Dedifferentiated amniotic fluid mesenchymal stem cell (primary cell): Measurements from ENCODE around the gene STBD1.
"Not testable (repeated sequence)": the region's sequence is repeated elsewhere in the genome, so short reads cannot be mapped to it uniquely, and the experiment has no call there.

Experiments used
- DNase-seq: peaks from one replicate; pipeline ENCODE4 v3.0.0-alpha.2; 2016; ENCODE audit errors: extremely low spot score

The STBD1 gene

DNA sequence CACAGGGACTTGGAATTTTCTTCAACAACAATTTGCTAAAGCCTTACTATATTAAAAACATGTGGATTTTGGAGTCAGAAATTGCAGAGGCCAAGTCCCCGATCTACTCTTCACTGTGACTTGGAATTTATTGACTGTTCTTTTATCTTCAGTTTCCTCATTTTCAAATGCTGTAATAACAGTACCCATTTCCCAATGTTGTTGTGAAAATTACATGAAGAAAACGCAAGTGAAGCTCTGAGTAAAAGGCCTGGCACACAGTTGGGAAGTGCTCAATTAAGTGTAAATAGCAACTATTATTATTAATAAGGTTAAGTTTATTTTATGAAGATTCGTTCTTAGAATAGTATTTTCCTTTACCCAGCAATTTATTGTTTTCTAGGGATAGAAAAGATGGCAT, 15.7 kb downstream of the STBD1 start:
- DNase-seq, result no peak

DNA sequence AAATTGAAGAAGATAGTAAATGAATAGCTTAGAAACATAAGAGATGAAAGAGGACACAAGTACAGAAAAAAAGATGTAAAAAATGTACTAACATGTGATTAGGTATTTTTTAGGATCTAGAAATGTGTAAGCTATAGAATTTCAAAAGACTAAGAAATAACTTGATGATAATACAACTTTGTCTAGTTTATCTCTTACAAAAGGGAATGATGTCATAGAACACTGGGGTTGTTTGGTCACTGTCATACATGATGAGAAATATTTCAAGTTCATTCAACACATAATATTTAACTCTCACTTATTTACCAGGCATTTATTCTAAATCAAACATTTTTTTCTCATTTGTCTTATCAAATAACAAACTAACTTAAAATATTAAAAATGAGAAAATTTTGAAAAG, 18.5 kb downstream of the STBD1 start:
- DNase-seq, result no peak

DNA sequence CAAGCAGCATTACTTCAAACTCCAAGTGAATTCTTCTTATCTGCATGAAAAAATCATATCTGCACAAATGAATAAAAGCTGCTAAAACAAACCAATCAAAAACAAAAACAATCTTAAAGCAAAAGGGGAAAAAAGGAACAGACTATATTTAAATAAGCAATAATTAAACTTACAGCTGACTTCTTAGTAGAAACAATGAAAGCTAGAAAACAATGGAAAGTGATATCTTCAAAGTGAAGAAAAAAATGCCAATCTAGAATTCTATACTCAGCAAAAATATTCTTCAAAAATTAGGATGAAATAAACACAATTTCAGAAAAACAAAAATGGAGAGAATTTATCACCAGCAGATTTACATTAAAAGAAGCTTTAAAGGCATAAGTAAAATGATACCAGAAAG, 20.0 kb downstream of the STBD1 start:
- no peak for DNase-seq

DNA sequence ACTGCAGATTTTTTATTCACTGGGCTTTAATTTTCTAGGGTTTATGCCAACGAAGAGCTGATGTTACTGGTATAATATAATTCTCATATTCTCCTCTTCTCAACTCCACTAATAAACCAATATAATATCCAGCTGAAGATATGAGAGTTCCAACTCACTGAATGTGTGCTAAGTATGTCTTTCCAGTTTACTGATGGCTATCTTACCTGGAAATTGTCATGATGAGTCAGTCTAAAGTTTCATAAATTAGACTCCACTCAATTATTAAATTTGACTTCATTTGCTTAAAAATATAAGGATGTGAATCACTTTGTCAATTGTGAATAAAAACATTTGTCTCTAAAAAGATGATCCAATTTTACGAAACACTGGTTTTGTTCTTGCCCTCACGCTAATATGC, 28.4 kb downstream of the STBD1 start:
- no peak for DNase-seq

GRCh38 chr4:76339364-76339763, 32.8 kb downstream of the STBD1 start:
- DNase-seq, result no peak

- peak; percentile 69 for DNase-seq
Measured at GRCh38 chr4:76341063-76341462, 34.5 kb downstream of the STBD1 start.

DNA sequence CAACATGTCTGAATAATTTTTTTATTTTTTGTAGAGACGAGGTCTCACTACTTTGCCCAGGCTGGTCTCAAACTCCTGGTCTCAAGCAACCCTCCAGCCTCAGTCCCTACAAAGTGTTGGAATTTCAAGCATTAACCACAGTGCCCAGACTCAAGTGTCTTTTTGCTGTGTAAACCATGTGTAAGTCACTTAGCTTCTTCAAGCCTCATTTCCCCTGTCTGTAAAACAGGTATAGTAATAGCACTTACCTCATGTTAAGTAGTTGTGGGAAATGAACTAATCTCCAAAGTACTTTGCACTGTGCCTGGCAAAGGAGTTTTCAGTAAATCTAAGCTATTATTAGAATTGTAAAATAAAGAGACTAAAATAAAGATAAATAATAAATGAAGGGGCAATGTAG, 35.7 kb downstream of the STBD1 start:
- DNase-seq, result no peak

- DNase-seq, result no peak
Measured at GRCh38 chr4:76342803-76343202, 36.3 kb downstream of the STBD1 start.

GRCh38 chr4:76354517-76355473, 48.3 kb downstream of the STBD1 start:
- no peak for DNase-seq

GRCh38 chr4:76357981-76358380, 51.4 kb downstream of the STBD1 start:
- DNase-seq, result no peak

- not testable (repeated sequence) for DNase-seq
Measured at GRCh38 chr4:76359881-76360466, 53.4 kb downstream of the STBD1 start.
